SK-N-SH (cell line): ENCODE data around the gene TMEM269.

ENCODE experiments used
- CTCF ChIP-seq: fragments of 200-600 bp; sonication (generic); IDR thresholded peaks from 2 replicates; pipeline ENCODE4 v1.6.1; 2017; ENCODE audit warnings: antibody characterized with exemption, mild to moderate bottlenecking, moderate library complexity
- EZH2phosphoT487 ChIP-seq: fragments of 200-600 bp; sonication (generic); IDR thresholded peaks from 2 replicates; pipeline ENCODE4 v1.6.1; 2017; ENCODE audit warnings: low read depth, mixed run types, mild to moderate bottlenecking, antibody characterized with exemption, moderate library complexity, borderline replicate concordance
- FOXJ3 ChIP-seq: sonication (generic); formaldehyde crosslinking; IDR thresholded peaks from 2 replicates; pipeline ENCODE4 v1.5.1; 2020; ENCODE audit warnings: mild to moderate bottlenecking, missing genetic modification reagents
- MAX ChIP-seq: IDR thresholded peaks from 2 replicates; pipeline ENCODE4 v1.4.0; 2012; ENCODE audit warnings: low read depth
- MXI1 ChIP-seq: IDR thresholded peaks from 2 replicates; pipeline ENCODE4 v1.6.1; 2012; ENCODE audit warnings: mild to moderate bottlenecking, low read depth, low read length, improper control_type of control experiment
- NRF1 ChIP-seq: IDR thresholded peaks from 2 replicates; pipeline ENCODE4 v1.6.1; 2012; ENCODE audit warnings: low read depth, mild to moderate bottlenecking, low read length
- POLR2AphosphoS5 ChIP-seq: IDR thresholded peaks from 2 replicates; pipeline ENCODE4 v1.6.1; 2012; ENCODE audit warnings: low read depth, low read length
- RAD21 ChIP-seq: IDR thresholded peaks from 2 replicates; pipeline ENCODE4 v1.6.1; 2012; ENCODE audit warnings: mild to moderate bottlenecking, low read length
- SMC3 ChIP-seq: IDR thresholded peaks from 2 replicates; pipeline ENCODE4 v1.6.1; 2012; ENCODE audit warnings: low read depth, low read length, improper control_type of control experiment
- TCF12 ChIP-seq: IDR thresholded peaks from 2 replicates; pipeline ENCODE4 v1.4.0; 2012
- USF1 ChIP-seq: IDR thresholded peaks from 2 replicates; pipeline ENCODE4 v1.4.0; 2012; ENCODE audit warnings: low read depth, borderline replicate concordance
- USF2 ChIP-seq: fragments of 150-350 bp; IDR thresholded peaks from 2 replicates; pipeline ENCODE4 v1.6.1; 2017; ENCODE audit warnings: antibody characterized with exemption, low read length, low read depth, borderline replicate concordance
- ZBTB33 ChIP-seq: IDR thresholded peaks from 2 replicates; pipeline ENCODE4 v1.4.0; 2012; ENCODE audit warnings: low read depth, borderline replicate concordance

GRCh38 chr1:42748021-42748420 lies 36.8 kb upstream of the TMEM269 start:
- TF ChIP-seq RAD21 (no peak), FOXJ3 (no peak), MXI1 (no peak), POLR2AphosphoS5 (no peak), CTCF (no peak), MAX (no peak), TCF12 (no peak), SMC3 (no peak), ZBTB33 (no peak), NRF1 (no peak), USF2 (no peak), EZH2phosphoT487 (no peak), USF1 (no peak)
